Glomerular visceral epithelial cell (primary cell): ENCODE measurements around the gene TMEM238.

Source experiments
- DNase-seq: peaks from one replicate; pipeline ENCODE4 v3.0.0-alpha.2; 2016; ENCODE audit errors: extremely low spot score

Gene TMEM238

DNA sequence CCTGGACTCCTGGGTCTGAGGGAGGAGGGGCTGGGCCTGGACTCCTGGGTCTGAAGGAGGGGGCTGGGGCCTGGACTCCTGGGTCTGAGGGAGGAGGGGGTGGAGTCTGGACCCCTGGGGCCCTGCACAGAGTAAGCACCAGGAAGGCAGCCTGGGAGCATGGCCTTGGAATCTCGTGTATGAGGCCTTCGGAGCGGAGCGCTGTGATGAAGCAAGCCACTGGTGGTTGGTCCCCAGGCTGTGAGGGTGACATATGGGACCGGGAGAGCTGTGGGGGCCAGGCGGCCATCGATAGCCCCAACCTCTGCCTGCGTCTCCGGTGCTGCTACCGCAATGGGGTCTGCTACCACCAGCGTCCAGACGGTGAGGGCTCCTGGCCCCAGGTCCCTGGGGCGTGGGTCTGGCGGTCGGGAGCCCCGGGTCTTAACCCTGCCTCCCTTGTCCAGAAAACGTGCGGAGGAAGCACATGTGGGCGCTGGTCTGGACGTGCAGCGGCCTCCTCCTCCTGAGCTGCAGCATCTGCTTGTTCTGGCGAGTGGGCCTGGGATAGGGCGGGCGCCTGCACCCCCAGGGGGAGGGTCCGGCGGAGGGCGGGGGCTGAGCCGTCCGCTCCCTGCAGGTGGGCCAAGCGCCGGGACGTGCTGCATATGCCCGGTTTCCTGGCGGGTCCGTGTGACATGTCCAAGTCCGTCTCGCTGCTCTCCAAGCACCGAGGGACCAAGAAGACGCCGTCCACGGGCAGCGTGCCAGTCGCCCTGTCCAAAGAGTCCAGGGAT lies 6.5 kb downstream of the TMEM238 start:
- DNase-seq: no peak

DNA sequence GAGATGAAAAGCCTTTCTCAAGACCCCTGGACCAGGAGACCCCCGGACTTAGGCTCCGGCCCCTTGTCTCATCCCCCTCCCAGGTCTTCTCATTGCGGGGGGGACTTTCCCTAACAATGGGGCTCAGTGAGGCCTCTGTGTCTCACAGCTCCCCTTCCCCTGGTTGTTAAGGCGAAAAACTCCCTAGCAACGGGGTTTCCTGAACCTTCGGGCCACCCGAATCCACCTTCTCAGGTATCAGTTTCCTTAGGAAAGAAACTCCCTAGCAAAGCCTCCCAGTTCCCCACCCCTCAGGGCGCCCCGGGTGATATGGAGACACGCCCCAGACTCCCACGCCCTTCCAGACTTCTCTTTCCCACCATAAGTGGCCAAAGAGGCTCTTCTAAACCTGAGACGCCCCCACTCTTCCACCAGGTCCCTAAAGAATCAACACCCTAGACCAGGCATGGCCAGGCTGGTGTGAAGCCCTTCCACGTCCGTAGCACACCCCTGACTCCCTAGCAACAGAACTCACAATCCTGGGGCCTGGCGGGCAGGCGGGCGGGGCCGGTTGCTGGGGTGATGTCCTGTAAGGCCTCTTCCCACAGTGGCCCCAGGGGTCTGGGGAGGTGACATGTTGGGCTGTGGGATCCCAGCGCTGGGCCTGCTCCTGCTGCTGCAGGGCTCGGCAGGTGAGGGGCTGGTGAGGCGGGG lies 7.7 kb downstream of the TMEM238 start, which contains the start of gene TMEM190:
Gene TMEM190, plus strand, starts transcription at position 586 of the 693 bp plus-strand sequence. Its CDS starts 28 bp downstream, at position 614.
- DNase-seq: no peak

GRCh38 chr19:55373993-55374757 lies 9.9 kb downstream of the TMEM238 start:
- DNase-seq: peak; percentile 95

GRCh38 chr19:55373306-55373992 lies 10.6 kb downstream of the TMEM238 start:
- peak; percentile 56 for DNase-seq

DNA sequence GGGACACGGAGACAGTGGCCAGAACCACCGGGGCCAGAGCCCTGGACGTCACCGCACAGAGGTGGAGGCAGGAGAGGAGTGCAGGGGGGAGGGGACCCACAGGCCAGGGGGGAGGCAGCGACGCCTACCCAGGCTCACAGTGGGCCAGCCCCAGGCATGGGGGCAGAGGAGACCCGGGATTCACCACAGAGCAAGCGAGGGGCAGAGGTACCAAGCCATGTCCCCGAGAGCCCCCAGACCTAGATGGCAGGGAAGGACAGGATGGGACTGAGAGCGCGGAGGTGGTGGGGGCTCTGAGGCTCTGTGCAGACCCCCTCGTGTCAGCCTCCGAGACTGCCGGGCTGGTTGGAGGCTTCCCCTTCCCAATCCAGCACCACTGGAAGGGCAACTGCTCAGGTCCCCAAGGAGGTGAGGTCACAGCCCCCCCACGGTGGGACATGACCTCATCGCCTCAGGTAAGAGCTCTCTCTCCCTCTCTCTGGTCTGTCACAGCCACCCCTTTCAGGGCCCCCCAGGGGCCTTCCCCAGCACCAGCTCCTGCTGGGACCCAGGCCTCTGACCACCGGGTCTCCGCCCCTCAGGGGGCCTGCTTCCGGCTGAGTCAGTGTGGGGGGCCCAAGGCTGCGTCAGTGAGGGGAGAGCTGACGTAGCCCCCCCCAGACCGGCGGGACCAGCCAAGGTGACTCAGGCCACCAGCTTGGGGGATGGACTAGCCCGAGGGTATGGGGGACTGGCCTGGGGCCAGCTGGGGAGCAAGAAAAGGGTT lies 11.6 kb downstream of the TMEM238 start:
- peak; percentile 93 for DNase-seq

GRCh38 chr19:55370305-55370988 lies 13.6 kb downstream of the TMEM238 start, which contains the start of gene IL11:
Gene IL11, minus strand, starts transcription at chr19:55370463. Its CDS starts 153 bp downstream, at chr19:55370310.
- DNase-seq: peak; percentile 88

GRCh38 chr19:55369653-55370304 lies 14.3 kb downstream of the TMEM238 start:
- DNase-seq: peak; percentile 79

DNA sequence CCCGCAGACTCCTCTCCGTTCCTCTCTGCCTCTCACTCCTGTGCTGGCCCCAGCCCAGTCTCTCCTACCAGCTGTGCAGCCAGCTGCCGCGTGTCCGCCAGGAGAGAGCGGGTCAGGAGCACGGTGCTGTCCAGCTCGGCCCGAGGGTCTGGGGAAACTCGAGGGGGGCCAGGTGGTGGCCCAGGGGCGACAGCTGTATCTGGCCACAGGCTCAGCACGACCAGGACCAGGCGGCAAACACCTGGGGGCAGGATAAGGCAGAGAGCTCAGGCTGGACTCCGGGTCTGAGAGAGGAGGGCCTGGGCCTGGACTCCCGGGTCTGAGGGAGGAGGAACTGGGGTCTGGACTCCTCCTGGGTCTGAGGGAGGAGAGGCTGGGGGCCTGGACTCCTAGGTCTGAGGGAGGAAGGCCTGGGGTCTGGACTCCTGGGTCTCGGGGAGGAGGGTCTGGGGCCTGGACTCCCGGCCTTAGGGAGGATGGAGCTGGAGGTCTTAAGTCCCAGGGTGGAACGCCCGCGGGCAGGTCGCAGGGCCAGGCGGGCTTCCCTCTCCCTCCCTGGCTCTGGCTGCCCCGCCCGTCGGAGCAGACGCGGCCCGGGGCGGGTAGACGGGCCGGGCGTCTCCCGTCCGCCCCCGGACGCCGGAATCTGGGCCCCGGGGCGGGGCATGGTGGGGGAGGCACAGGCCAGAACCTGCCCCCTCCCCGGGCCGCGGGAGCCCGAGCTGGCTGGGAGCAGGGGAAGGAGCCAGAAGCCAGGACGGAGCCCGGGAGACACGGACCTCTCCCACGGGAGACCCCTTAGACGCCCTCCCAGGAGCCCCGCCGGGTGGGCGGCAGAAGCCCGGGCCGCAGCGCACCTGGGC lies 15.2 kb downstream of the TMEM238 start:
- peak; percentile 70 for DNase-seq

DNA sequence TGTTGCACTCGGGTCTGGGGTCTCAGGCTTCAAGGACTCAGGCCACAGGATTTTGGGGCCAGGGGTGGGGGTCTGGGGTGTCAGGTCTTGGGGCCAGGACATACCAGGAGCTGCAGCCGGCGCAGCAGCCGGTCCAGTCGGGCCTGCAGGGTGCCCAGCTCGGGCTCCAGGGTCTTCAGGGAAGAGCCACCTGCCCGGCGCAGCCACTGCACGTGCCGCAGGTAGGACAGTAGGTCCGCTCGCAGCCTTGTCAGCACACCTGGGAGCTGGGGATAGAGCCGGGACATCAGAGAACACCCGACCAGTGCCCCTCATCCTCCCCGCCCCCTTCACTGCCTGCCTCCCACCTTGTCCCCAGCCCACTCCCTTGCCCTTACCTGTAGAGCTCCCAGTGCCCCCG lies 16.0 kb downstream of the TMEM238 start:
- no peak for DNase-seq

- DNase-seq: no peak
Measured at GRCh38 chr19:55366790-55367189, 17.3 kb downstream of the TMEM238 start.

DNA sequence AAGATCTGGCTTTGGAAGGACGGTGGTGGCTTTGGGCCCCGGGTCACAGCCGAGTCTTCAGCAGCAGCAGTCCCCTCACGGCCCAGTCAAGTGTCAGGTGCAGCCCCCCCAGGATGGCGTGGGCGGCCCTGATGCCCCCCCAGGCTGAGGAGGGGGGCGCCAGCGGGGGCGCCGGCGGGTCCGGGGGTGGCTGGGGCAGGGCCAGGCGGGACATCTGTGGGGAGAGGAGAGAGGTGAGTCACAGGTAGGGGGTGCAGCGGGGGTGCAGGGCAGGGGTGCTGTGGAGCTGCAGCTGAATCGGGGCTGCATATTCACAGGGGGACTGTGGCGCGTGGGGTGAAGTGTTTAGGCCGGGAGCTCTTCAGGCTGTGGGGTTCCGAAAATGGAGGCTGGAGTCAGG lies 18.1 kb downstream of the TMEM238 start:
- no peak for DNase-seq

DNA sequence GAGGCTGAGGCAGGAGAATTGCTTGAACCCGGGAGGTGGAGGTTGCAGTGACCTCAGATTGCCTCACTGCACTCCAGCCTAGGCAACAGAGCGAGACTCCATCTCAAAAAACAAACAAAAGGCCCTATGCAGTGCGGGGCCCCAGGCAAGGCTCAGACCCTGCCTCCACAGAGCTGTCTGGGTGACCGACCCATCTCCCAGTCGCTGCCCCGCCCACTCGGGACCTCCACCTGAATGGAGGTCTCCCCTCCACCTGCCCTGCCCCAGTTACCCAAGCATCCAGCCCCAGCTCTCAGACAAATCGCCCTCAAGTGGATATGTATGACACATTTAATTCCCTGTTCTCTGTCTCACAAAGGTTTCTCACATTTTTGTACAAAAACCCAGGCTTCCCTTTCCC lies 18.8 kb downstream of the TMEM238 start:
- DNase-seq: no peak

DNA sequence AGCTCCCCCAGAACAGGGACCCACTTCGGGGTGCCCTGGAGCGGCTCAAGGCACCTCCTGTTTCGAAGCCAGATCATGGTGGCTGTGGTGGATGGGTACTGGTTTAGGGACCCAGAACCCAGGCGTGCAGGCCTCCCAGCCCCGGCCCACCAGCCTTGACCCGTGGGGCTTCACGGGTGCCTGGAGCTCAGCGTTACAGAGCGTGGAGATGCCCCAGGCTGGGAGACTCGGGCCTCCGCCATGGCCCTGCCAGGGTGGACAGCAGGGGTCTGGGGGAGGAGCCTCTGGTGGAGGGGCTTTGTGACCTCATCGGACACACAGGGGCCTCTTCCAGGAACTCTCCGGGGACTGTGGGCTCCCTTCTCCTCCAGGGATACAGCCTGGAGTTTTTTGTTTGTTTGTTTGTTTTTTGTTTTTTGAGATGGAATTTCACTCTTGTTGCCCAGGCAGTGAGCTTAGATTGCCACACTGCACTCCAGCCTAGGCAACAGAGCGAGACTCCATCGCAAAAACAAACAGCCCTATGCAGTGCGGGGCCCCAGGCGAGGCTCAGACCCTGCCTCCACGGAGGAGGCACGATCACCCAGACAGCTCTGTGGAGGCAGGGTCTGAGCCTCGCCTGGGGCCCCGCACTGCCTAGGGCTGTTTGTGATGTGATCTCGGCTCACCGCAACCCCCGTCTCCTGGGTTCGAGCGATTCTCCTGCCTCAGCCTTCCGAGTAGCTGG lies 20.9 kb downstream of the TMEM238 start, which contains the start of gene GARIN5B:
Gene GARIN5B, minus strand, starts transcription at position 271 of the 727 bp plus-strand sequence. Its CDS starts 194 bp downstream, at position 77.
- peak; percentile 37 for DNase-seq

DNA sequence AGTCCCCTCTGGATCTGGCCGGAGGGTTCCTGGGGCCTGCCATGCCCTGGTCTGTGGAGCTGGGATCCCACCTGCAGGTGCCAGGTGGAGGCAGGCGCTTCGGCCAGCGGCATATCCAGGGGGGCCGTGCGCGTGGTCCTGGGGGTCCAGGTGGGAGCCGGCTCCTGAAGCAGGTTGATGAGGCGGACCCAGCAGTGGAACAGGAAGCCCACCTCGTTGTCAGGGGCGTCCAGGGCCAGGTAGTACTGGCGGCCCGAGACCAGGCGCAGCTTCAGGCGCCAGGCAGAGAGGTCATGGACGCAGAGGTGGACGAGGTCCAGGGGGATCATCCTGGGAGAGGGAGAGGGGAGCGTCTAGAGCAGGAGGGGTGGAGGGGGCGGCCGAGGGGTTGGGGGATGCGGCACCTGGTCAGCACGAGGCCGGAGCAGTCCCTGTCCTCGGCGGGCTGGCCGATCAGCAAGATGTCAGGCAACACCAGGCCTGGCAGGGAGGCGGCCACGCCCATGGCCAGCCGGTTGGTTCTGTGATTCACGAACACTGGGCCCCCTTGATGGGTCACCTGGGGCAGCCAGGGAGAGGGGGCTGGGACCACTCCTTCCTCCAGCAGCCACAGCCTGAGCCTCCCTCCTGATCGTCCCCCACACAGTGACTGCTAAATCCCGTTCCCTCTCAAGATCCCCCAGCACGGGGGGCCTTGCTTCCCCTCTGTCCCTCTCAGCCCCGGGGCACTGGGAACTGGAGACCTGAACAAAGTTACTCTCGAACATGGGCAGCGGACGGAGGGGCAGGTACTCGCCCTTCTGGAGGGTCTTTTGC lies 21.7 kb downstream of the TMEM238 start:
- DNase-seq: no peak

GRCh38 chr19:55360902-55361301 lies 23.2 kb downstream of the TMEM238 start:
- no peak for DNase-seq

GRCh38 chr19:55358943-55359908 lies 24.9 kb downstream of the TMEM238 start:
- DNase-seq: no peak
